ENCODE results near the gene ELK3. TPM values are rescaled to one million over a fixed set of nuclear protein-coding genes. Genes with fewer than 3 reads are reported as not detected.

Gene ELK3
- total and polyA plus RNA-seq, 2 of the 13 experiments (the other 11 are each of a cell fraction or from before 2014, with no cell fraction given): 2.9 to 3.2 TPM

- DNase-seq (ENCODE audit: low spot score) (no peak), ATAC-seq (no peak), FAIRE-seq (no peak)
- Histone ChIP-seq H4K20me1 (ENCODE audit: insufficient read depth, low read length) (no peaks in the 10 kb centered on the region), H2AFZ (ENCODE audit: low read length) (no peak overlapping the region), H3K4me1 (ENCODE audit: insufficient read depth, low read length) (no peaks in the 10 kb centered on the region), H3K79me2 (ENCODE audit: insufficient read depth, low read length) (no peaks in the 10 kb centered on the region), H3K27me3 (ENCODE audit: control insufficient read depth in 1 of 2, insufficient read depth in 2 of 2, low read length in 2 of 2) (no peaks in the 10 kb centered on the region), H3K36me3 (replicated peaks in 1 of 2; ENCODE audit: control insufficient read depth in 1 of 2, insufficient read depth in 2 of 2, low read length in 2 of 2) (peaks cover 0 to 7% of the 10 kb centered on the region in 2 experiments; a peak in 2 of 5 replicates), H3K4me3 (replicated peaks in 1 of 3; ENCODE audit: insufficient read depth in 1 of 3, low read depth in 2 of 3, low read length in 3 of 3) (no peak overlapping the region), H3K9ac (ENCODE audit: insufficient read depth, low read depth, low read length) (no peak overlapping the region), H3K27ac (ENCODE audit: extremely low read length, insufficient read depth, low read length) (no peak overlapping the region), H3K9me3 (ENCODE audit: low read length) (no peaks in the 10 kb centered on the region), H3K4me2 (ENCODE audit: low read depth, low read length) (no peak overlapping the region)
- intact Hi-C loops (cut with micrococcal nuclease; ENCODE audit: unreplicated experiment) (no loop called here), in situ Hi-C loops (cut with HindIII; ENCODE audit: extremely low pct_ligation_motif_present, low pct_unique_long_range_greater_than_20kb) (no loop called here)
- ChIA-PET POLR2A (no interaction called here), CTCF (ENCODE audit: low intra/inter-chr PET ratio, low total read pairs) (no interaction called here)
- WGBS (ENCODE audit: low lambda C conversion rate): 95% methylated on average over 3 of the region's 3 CpGs
- TF ChIP-seq ZNF10 (CRISPR knock-in tag; IDR thresholded peaks at IDR 0.05; ENCODE audit: borderline replicate concordance, low read depth): no peak
- no peak for TF ChIP-seq ELF3 (CRISPR knock-in tag; IDR thresholded peaks at IDR 0.05)
- TF ChIP-seq ZSCAN21 (CRISPR knock-in tag; IDR thresholded peaks at IDR 0.05; ENCODE audit: borderline replicate concordance): no peak
- no peak for TF ChIP-seq ZNF547 (CRISPR knock-in tag; IDR thresholded peaks at IDR 0.05)
- no peak for TF ChIP-seq ATF1 (CRISPR knock-in tag; IDR thresholded peaks at IDR 0.05)
- no peak for TF ChIP-seq PAXIP1 (CRISPR knock-in tag; conservative IDR thresholded peaks at IDR 0.05)
- no peak for TF ChIP-seq TFE3 (CRISPR knock-in tag; IDR thresholded peaks at IDR 0.05)
- no peak for TF ChIP-seq CREB1 (IDR thresholded peaks at IDR 0.05)
- no peak for TF ChIP-seq CREB1 (CRISPR knock-in tag; IDR thresholded peaks at IDR 0.05)
- BruUV-seq (replicated peaks): no TSS peak
Observed at GRCh38 chr12:96294831-96295230, 100.7 kb downstream of the ELK3 start.

All from HepG2 (cell line).